ENCODE measurements around the gene VAPB.

- TF ChIP-seq CTCF (IDR thresholded peaks at IDR 0.05) = no peak
- TF ChIP-seq POLR2A (IDR thresholded peaks at IDR 0.05) = no peak
These were observed 49.3 kb upstream of the VAPB start for GRCh38 chr20:58339741-58340140.

Data from lower leg skin (tissue), 3 donors.